ENCODE measurements around the gene CCDC68. TPM values are rescaled to one million over a fixed set of nuclear protein-coding genes. Genes with fewer than 3 reads are reported as not detected.
"Not testable (repeated sequence)": the region's sequence is repeated elsewhere in the genome, so short reads cannot be mapped to it uniquely, and the experiment has no call there.

The CCDC68 gene
- total RNA-seq, 1 experiment from 2014 or later, result not detected

GRCh38 chr18:54857499-54857898 lies 101.8 kb downstream of the CCDC68 start:
- Histone ChIP-seq H4K20me1 (ENCODE audit: insufficient read depth, low read depth, low read length) (no peaks in the 10 kb centered on the region), H3K4me2 (ENCODE audit: low read depth, low read length, poor library complexity, severe bottlenecking) (no peak overlapping the region), H3K9me3 (ENCODE audit: low read length) (no peaks in the 10 kb centered on the region), H3K9ac (ENCODE audit: low read length) (no peak overlapping the region), H2AFZ (ENCODE audit: low read length) (no peak overlapping the region), H3K9me2 (replicated peaks; ENCODE audit: insufficient read depth, low read length) (no peaks in the 10 kb centered on the region), H3K79me2 (ENCODE audit: low read length) (no peaks in the 10 kb centered on the region), H3K27ac (ENCODE audit: low read length) (no peak overlapping the region), H3K27me3 (ENCODE audit: low read length) (no peaks in the 10 kb centered on the region), H3K36me3 (ENCODE audit: insufficient read depth, low read length) (no peaks in the 10 kb centered on the region), H3K4me3 (ENCODE audit: low read length) (no peak overlapping the region), H3K4me1 (ENCODE audit: low read length) (no peaks in the 10 kb centered on the region)
- no peak for DNase-seq

- Histone ChIP-seq H3K4me3 (ENCODE audit: low read length) (no peak overlapping the region), H2AFZ (ENCODE audit: low read length) (no peak overlapping the region), H3K27ac (ENCODE audit: low read length) (no peak overlapping the region), H3K9me2 (replicated peaks; ENCODE audit: insufficient read depth, low read length) (no peaks in the 10 kb centered on the region), H3K9me3 (ENCODE audit: low read length) (no peaks in the 10 kb centered on the region), H3K9ac (ENCODE audit: low read length) (no peak overlapping the region), H3K79me2 (ENCODE audit: low read length) (no peaks in the 10 kb centered on the region), H4K20me1 (ENCODE audit: insufficient read depth, low read depth, low read length) (no peaks in the 10 kb centered on the region), H3K4me1 (ENCODE audit: low read length) (no peaks in the 10 kb centered on the region), H3K27me3 (ENCODE audit: low read length) (no peaks in the 10 kb centered on the region), H3K36me3 (ENCODE audit: insufficient read depth, low read length) (no peaks in the 10 kb centered on the region), H3K4me2 (ENCODE audit: low read depth, low read length, poor library complexity, severe bottlenecking) (no peak overlapping the region)
- DNase-seq, result no peak
These were observed 103.1 kb downstream of the CCDC68 start for GRCh38 chr18:54856105-54856646.

- H3K9me2 ChIP-seq (replicated peaks; ENCODE audit: insufficient read depth, low read length); H3K9ac ChIP-seq (ENCODE audit: low read length); H3K4me3 ChIP-seq (ENCODE audit: low read length); H3K4me1 ChIP-seq (ENCODE audit: low read length); DNase-seq; H3K79me2 ChIP-seq (ENCODE audit: low read length); H4K20me1 ChIP-seq (ENCODE audit: insufficient read depth, low read depth, low read length); H3K4me2 ChIP-seq (ENCODE audit: low read depth, low read length, poor library complexity, severe bottlenecking); H2AFZ ChIP-seq (ENCODE audit: low read length); H3K27me3 ChIP-seq (ENCODE audit: low read length); H3K9me3 ChIP-seq (ENCODE audit: low read length); H3K36me3 ChIP-seq (ENCODE audit: insufficient read depth, low read length); H3K27ac ChIP-seq (ENCODE audit: low read length): not testable (repeated sequence)
These were observed 104.2 kb downstream of the CCDC68 start for GRCh38 chr18:54855050-54855449.

- H3K27ac ChIP-seq (ENCODE audit: low read length), result no peak overlapping the region
- no peak overlapping the region for H2AFZ ChIP-seq (ENCODE audit: low read length)
- H3K4me2 ChIP-seq (ENCODE audit: low read depth, low read length, poor library complexity, severe bottlenecking), result no peak overlapping the region
- H4K20me1 ChIP-seq (ENCODE audit: insufficient read depth, low read depth, low read length), result no peaks in the 10 kb centered on the region
- no peaks in the 10 kb centered on the region for H3K79me2 ChIP-seq (ENCODE audit: low read length)
- H3K9me3 ChIP-seq (ENCODE audit: low read length), result no peaks in the 10 kb centered on the region
- no peaks in the 10 kb centered on the region for H3K4me1 ChIP-seq (ENCODE audit: low read length)
- H3K9ac ChIP-seq (ENCODE audit: low read length), result no peak overlapping the region
- H3K36me3 ChIP-seq (ENCODE audit: insufficient read depth, low read length), result no peaks in the 10 kb centered on the region
- H3K4me3 ChIP-seq (ENCODE audit: low read length), result no peak overlapping the region
- no peak for DNase-seq
- H3K9me2 ChIP-seq (replicated peaks; ENCODE audit: insufficient read depth, low read length), result no peaks in the 10 kb centered on the region
- H3K27me3 ChIP-seq (ENCODE audit: low read length), result no peaks in the 10 kb centered on the region
These were observed 106.2 kb downstream of the CCDC68 start for GRCh38 chr18:54852780-54853675.

Other genes with a start within 250 kb of the CCDC68 start
- gene RAB27B, start 131.0 kb downstream of the CCDC68 start, total RNA-seq (2014; rRNA removed; shearing (Covaris generic); ENCODE audit: low replicate concordance), result 0.11 TPM in 1 of 2 replicates, not detected in the other

Measured in Karpas-422 (cell line).